Endothelial cell of hepatic sinusoid (primary cell): Measurements from ENCODE around the gene CACNA1G.

Experiments used
- in situ Hi-C: cut with HindIII; loops from 2 replicates; pipeline ENCODE4 v1.10.0; 2017; ENCODE audit warnings: low sequenced_read_pairs

The CACNA1G gene

GRCh38 chr17:50662632-50663225 is 102.2 kb downstream of the CACNA1G start:
- in situ Hi-C loops, result no loop called here

- in situ Hi-C loops, result no loop called here
These were observed 103.4 kb downstream of the CACNA1G start for GRCh38 chr17:50663812-50664374.

DNA sequence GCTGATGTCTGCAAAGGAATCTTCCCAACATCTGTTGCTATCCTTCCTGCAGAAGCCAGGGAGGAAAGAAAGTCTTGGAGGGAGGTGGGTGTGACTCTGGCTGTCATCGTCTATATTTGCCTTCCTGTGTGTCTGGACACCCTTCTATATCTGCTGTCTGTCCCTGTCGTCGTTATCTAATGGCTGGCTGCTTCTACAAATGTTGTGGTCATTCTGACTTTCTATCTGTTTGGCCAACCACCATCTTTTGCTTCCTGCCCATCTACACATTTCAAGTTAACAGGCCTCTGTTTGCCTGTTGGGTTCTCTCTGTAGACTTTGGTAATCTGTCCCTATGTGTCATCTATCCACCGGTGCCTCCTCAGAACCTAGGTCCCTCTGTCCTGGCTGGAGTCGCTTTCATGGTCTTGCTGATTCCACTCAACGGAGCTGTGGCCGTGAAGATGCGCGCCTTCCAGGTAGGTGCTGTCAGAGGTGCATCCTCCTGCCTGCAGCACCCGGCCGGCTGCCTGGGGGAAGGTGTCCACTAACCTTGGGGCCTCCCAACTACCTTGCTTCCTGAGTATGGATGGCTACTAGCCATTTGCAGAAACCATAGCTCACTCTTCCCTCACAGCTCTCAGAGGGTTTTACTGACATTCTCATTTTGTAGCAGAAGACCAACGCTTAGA is 104.4 kb downstream of the CACNA1G start:
- in situ Hi-C loops, result no loop called here

- in situ Hi-C loops, result no loop called here
These were observed 105.3 kb downstream of the CACNA1G start for GRCh38 chr17:50665838-50666237.

GRCh38 chr17:50666316-50666715 is 105.8 kb downstream of the CACNA1G start:
- in situ Hi-C loops, result no loop called here

- in situ Hi-C loops, result no loop called here
These were observed 106.9 kb downstream of the CACNA1G start for GRCh38 chr17:50667259-50668024.

DNA sequence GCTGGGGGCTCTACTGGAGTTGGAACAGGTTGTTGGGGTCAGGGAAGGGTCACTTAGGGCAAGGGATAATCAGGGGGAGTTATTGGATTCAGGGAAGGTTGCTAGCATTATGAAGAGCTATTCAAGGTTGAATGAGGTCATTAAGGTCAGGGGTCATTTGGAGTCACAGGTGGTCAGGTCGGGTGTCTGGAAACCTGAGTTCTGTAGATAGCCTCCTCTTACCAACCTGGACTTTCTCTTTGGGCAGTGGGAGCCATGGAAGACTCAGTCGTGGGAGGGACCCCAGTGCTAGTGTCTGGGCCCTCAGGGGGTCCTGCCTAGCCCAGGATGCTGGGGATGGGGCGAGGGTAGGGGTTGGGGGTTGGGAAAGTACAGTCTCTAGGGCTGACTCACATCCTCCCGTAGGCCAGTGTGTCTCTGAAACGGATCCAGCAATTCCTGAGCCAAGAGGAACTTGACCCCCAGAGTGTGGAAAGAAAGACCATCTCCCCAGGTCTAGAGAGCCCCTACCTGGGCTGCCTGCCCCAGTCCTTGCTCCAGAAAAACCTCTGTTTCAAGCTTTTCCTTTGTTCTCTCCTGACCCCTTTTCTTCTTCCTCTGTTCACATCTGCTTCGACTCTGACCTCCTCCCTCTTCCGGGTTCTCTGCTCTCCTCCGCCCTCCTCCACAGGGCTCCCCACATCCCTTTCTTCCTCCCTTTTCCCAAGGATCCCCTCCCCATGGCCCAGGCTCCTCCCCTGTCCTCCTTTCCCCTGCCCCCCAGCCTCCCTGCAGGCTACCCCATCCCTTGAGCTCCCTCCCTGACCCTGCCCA is 107.7 kb downstream of the CACNA1G start:
- in situ Hi-C loops, result no loop called here

GRCh38 chr17:50668838-50669581 is 108.5 kb downstream of the CACNA1G start:
- in situ Hi-C loops, result no loop called here

DNA sequence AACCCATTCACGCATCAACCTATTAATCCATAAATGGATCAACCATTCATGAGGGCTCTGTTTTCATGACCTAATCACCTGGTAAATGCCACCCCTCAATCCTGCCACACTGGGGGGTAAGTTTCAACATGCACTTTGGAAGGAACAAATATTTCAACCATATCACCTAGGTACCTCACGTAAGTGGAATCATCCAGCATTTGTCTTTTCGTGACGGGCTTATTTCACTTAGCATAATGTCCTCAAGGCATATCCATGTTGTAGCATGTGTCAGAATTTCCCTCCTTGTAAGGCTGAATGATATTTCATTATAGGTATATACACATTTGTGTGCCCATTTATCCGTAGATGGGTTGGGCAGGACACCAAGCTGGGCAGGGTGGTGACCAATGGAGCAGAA is 111.6 kb downstream of the CACNA1G start:
- in situ Hi-C loops, result no loop called here

- in situ Hi-C loops, result no loop called here
These were observed 112.5 kb downstream of the CACNA1G start for GRCh38 chr17:50672831-50673551.

GRCh38 chr17:50675190-50675589 is 114.7 kb downstream of the CACNA1G start:
- in situ Hi-C loops, result no loop called here

DNA sequence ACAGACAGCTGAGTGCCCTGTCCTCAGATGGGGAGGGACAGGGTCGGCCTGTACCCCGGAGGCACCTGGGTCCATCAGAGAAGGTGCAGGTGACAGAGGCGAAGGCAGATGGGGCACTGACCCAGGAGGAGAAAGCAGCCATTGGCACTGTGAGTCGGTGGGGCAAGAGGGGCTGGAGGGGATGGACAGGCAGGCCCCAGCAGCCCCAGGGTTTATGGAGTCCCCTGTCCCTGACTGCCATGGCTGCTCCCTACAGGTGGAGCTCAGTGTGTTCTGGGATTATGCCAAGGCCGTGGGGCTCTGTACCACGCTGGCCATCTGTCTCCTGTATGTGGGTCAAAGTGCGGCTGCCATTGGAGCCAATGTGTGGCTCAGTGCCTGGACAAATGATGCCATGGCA is 115.1 kb downstream of the CACNA1G start:
- in situ Hi-C loops, result no loop called here

DNA sequence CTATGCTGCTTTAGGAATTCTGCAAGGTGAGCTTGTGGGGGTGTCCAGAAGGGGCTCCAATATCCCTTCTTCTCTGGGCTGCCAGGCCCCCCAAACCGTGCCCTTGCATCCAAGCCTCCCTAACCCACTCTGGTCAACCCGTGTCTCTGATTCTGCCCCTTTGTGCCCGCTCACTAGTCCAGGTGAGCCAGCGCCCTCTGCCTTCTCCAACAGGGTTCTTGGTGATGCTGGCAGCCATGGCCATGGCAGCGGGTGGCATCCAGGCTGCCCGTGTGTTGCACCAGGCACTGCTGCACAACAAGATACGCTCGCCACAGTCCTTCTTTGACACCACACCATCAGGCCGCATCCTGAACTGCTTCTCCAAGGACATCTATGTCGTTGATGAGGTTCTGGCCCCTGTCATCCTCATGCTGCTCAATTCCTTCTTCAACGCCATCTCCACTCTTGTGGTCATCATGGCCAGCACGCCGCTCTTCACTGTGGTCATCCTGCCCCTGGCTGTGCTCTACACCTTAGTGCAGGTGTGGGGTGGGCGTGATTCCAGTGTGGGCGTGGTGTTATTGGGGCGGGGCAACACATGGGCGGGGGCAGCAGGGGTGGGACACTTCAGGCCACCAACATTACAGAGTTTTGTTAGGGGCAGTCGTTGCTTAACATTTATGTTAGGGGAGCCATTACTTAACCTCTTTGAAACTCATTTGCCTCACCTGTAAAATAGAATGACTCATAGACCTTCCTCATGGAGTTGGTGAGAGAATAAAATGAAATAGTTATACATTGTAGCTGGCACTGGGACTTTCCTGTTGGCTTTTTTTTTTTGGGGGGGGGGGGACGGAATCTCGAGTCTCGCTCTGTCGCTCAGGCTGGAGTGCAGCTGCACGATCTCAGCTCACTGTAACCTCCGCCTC is 115.8 kb downstream of the CACNA1G start:
- in situ Hi-C loops, result no loop called here
